ENCODE measurements around the gene HS1BP3. TPM values are rescaled to one million over a fixed set of nuclear protein-coding genes. Genes with fewer than 3 reads are reported as not detected.

HS1BP3 gene
- total and polyA plus RNA-seq, 2 of the 13 experiments (the other 11 are each of a cell fraction or from before 2014, with no cell fraction given) = 15.2 to 22.0 TPM

- TF ChIP-seq ARID5B (CRISPR knock-in tag; IDR thresholded peaks at IDR 0.05) = peak; percentile 67
- TF ChIP-seq JARID2 (CRISPR knock-in tag; IDR thresholded peaks at IDR 0.05; ENCODE audit: insufficient replicate concordance) = no peak
- TF ChIP-seq XBP1 (CRISPR knock-in tag; IDR thresholded peaks at IDR 0.05) = no peak
- no peak for TF ChIP-seq SKI (IDR thresholded peaks at IDR 0.05; ENCODE audit: partially characterized antibody)
- no peak for TF ChIP-seq ZBTB2 (CRISPR knock-in tag; IDR thresholded peaks at IDR 0.05; ENCODE audit: low read depth)
- peak; percentile 57; the same call in 1 of the 2 replicates for TF ChIP-seq ARID3A (IDR thresholded peaks at IDR 0.05; ENCODE audit: low read depth, low read length)
- no peak for TF ChIP-seq ZNF781 (CRISPR knock-in tag; IDR thresholded peaks at IDR 0.05; ENCODE audit: borderline replicate concordance, not compliant biosample characterization)
- no peak for TF ChIP-seq SNRNP70 (IDR thresholded peaks at IDR 0.05; ENCODE audit: low read depth, low read length)
- peak; percentile 36; the same call in 1 of the 2 replicates for TF ChIP-seq TFE3 (CRISPR knock-in tag; IDR thresholded peaks at IDR 0.05)
- TF ChIP-seq IRF9 (CRISPR knock-in tag; IDR thresholded peaks at IDR 0.05; ENCODE audit: borderline replicate concordance) = peak; percentile 84; the same call in 1 of the 2 replicates
- no peak for TF ChIP-seq ZNF549 (CRISPR knock-in tag; IDR thresholded peaks at IDR 0.05)
- peak; percentile 59; the same call in 1 of the 2 replicates for TF ChIP-seq ZNF776 (CRISPR knock-in tag; IDR thresholded peaks at IDR 0.05)
- TF ChIP-seq ZNF543 (CRISPR knock-in tag; IDR thresholded peaks at IDR 0.05) = 0 out of 2 replicates have a peak, but pooled peaks have one; percentile 46
- peak; percentile 44; the same call in 1 of the 2 replicates for TF ChIP-seq NCOA2 (CRISPR knock-in tag; IDR thresholded peaks at IDR 0.05)
- TF ChIP-seq PRMT3 (CRISPR knock-in tag; IDR thresholded peaks at IDR 0.05; ENCODE audit: borderline replicate concordance, low read depth) = no peak
- no peak for TF ChIP-seq ZNF326 (CRISPR knock-in tag; IDR thresholded peaks at IDR 0.05; ENCODE audit: borderline replicate concordance)
These were observed 15.0 kb downstream of the HS1BP3 start (continued) for GRCh38 chr2:20635675-20636584.

All from HepG2 (cell line).